ENCODE data around the gene TK2.
"Not testable (repeated sequence)": the region's sequence is repeated elsewhere in the genome, so short reads cannot be mapped to it uniquely, and the experiment has no call there.

Gene TK2

DNA sequence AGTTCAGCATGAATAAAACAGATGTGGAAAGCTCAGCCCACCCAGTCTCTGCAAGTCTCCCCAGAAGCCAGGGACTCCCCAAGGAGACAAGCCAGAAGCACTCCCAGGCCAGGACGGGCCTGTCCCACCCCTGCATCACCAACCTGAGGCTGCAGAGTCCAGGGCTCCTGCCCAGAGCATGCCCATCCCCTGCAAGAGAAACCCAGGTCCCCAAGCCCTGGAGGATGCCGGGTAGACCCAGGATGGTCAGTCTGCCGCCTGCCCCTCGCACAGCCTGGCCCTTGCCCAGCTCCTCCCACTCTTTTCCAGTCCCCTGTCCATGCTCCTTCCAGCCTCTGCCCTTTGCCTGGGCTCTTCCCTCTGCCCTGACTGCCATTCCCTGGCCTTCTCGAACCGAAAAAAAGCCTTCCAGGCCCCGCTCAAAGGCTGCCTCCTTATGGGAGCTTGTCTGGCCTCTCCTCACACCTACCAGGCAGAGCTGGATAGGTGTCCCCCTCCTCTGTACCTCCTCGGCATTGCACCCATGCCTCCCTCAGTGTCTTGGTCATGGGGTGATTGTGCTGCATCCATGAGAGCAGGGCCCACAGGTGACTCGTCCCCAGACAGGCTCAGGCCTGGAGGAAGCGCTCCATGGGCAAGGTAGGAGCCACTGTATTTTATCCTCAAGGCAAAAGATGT lies 78.1 kb downstream of the TK2 start:
- H3K36me3 ChIP-seq (ENCODE audit: insufficient read depth, low read length) = no peaks in the 10 kb centered on the region
- H3K27me3 ChIP-seq (ENCODE audit: insufficient read depth, low read length) = no peaks in the 10 kb centered on the region
- H3K9me3 ChIP-seq (ENCODE audit: low read length) = no peaks in the 10 kb centered on the region
- no peaks in the 10 kb centered on the region for H3K4me1 ChIP-seq (ENCODE audit: insufficient read depth, low read length)
- no peak overlapping the region for H2AFZ ChIP-seq (ENCODE audit: low read depth, low read length)
- H3K4me3 ChIP-seq (ENCODE audit: low read length) = no peak overlapping the region

DNA sequence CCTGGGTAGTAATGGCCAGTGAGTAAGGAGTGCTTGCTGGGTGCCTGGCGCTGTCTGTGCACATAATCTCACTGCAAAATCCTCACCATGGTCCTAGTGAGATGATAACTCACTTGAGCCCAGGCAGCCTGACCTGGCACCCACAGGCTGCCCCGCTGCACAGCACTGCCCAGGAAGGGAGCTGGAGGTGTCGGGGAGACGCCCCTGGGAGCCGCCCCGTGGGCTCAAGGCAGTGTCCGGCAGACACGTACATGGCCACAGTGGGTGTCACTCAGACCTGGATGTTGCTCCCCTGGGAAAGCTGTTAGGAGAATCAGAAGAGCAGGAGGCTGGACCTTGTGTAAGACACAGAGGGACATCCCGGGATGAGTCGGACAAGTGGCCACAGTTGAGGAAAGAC lies 78.7 kb downstream of the TK2 start:
- H3K9me3 ChIP-seq (ENCODE audit: low read length) = no peaks in the 10 kb centered on the region
- no peaks in the 10 kb centered on the region for H3K36me3 ChIP-seq (ENCODE audit: insufficient read depth, low read length)
- no peak overlapping the region for H2AFZ ChIP-seq (ENCODE audit: low read depth, low read length)
- H3K27me3 ChIP-seq (ENCODE audit: insufficient read depth, low read length) = no peaks in the 10 kb centered on the region
- H3K4me3 ChIP-seq (ENCODE audit: low read length) = no peak overlapping the region
- no peaks in the 10 kb centered on the region for H3K4me1 ChIP-seq (ENCODE audit: insufficient read depth, low read length)

DNA sequence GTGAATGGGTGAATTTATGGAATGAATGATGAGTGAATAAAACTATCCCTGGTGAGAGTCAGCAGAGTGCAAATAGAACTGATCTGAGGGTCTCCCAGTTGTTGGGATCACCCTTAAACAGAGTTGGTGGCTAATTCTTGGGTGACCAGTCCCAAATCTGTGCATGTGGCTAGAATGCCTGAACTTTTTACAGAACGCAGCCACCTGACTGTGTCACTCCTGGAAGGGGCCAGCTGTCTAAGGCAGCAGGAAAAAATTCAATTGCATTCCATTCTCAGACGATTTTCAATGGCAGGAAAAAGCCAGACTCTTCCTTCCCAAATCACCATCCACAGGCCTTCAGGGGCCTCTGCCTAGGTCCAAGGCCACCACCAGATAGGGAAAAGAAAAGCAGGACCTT lies 79.4 kb downstream of the TK2 start:
- H3K4me3 ChIP-seq (ENCODE audit: low read length) = no peak overlapping the region
- H3K4me1 ChIP-seq (ENCODE audit: insufficient read depth, low read length) = no peaks in the 10 kb centered on the region
- H3K27me3 ChIP-seq (ENCODE audit: insufficient read depth, low read length) = no peaks in the 10 kb centered on the region
- no peak overlapping the region for H2AFZ ChIP-seq (ENCODE audit: low read depth, low read length)
- no peaks in the 10 kb centered on the region for H3K36me3 ChIP-seq (ENCODE audit: insufficient read depth, low read length)
- H3K9me3 ChIP-seq (ENCODE audit: low read length) = no peaks in the 10 kb centered on the region

DNA sequence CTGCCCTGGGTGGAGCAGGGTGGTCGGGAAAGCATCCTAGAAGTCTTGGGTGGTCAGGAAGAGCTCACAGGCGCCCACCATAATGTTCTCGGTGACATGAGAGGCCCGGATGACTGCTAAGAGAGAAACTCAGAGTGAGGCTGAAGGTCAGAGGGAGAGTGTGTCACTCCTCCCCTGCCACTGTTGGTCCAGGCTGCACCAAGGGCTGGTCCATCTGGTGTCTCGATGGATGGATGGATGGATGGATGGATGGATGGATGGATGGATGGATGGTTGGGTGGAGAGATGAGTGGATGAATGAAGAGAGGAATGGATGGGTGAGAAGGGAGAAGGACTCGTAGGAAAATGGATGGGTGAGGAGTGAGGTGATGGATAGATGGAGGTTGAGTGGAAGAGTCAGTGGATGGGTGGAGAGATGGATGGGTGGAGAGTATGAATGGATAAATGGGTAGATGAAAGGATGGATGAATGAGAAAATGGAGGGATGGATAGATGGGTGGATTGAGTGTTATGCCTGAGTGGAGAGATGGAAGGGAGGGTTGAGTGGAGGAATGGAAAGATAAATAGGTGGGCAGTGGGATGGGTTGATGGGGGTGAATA lies 79.9 kb downstream of the TK2 start:
- H3K36me3 ChIP-seq (ENCODE audit: insufficient read depth, low read length) = no peaks in the 10 kb centered on the region
- H2AFZ ChIP-seq (ENCODE audit: low read depth, low read length) = no peak overlapping the region
- H3K27me3 ChIP-seq (ENCODE audit: insufficient read depth, low read length) = no peaks in the 10 kb centered on the region
- no peaks in the 10 kb centered on the region for H3K4me1 ChIP-seq (ENCODE audit: insufficient read depth, low read length)
- no peaks in the 10 kb centered on the region for H3K9me3 ChIP-seq (ENCODE audit: low read length)
- H3K4me3 ChIP-seq (ENCODE audit: low read length) = no peak overlapping the region

DNA sequence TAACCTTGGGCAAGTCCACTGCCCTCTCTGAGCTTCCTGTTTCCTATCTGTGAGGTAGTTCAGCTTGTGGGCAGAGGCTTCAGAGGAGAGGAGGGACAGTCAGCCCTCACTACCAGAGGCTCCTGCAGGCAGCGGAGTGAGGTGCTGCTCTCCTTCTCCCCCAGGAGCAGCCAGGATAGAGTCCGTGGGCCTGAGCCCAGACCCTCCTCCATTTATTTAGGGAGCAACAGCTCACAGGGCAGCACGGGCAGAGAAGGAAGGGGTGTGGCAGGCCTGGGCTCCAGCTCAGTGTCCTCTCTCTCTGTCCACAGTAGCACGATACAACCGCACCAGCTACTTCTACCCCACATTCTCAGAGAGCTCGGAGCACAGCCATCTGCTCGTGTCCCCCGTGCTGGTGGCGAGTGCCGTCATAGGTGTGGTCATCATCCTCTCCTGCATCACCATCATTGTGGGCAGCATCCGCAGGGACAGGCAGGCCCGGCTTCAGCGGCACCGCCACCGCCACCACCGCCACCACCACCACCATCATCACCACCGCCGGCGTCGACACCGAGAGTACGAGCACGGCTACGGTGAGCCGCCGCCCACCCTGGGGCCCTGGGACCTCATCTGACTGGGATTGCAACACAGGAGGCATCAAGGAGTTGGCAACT lies 80.5 kb downstream of the TK2 start:
- Histone ChIP-seq H3K9me3 (ENCODE audit: low read length) (no peaks in the 10 kb centered on the region), H3K27me3 (ENCODE audit: insufficient read depth, low read length) (no peaks in the 10 kb centered on the region), H2AFZ (ENCODE audit: low read depth, low read length) (no peak overlapping the region), H3K4me3 (ENCODE audit: low read length) (no peak overlapping the region), H3K4me1 (ENCODE audit: insufficient read depth, low read length) (no peaks in the 10 kb centered on the region), H3K36me3 (ENCODE audit: insufficient read depth, low read length) (no peaks in the 10 kb centered on the region)

DNA sequence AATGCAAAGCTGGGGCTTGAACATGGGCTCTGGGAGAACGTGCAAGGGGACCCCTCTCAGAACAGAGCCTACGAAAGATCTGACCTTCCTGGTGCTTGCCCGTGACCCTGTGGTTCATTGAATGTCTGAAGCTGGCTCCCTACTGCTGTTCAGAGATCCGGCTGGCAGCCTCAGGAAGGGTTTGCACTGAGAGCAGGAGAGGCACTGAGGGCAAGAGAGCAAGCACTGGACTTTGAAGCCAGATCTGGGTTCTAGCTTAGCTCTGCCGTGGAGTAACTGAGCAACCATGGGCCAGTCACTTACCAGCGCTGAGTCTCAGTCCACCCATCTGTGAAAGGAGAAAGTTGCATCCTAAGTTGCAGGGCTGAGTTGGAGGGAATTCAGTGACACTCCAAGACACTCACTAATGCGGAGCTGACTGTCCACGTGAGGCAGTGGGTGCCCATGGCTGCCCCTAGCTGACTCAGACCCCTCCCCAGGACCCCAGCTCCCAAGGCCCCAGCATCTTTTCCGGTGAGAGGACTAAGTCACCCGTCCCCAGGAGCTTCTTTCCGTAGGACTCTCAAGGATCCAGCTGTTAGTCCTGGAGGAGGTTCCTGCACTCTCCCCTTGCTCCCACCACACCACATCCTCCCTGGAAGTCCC lies 81.5 kb downstream of the TK2 start:
- H3K27me3 ChIP-seq (ENCODE audit: insufficient read depth, low read length) = no peaks in the 10 kb centered on the region
- H3K4me1 ChIP-seq (ENCODE audit: insufficient read depth, low read length) = no peaks in the 10 kb centered on the region
- H2AFZ ChIP-seq (ENCODE audit: low read depth, low read length) = no peak overlapping the region
- H3K4me3 ChIP-seq (ENCODE audit: low read length) = no peak overlapping the region
- H3K9me3 ChIP-seq (ENCODE audit: low read length) = no peaks in the 10 kb centered on the region
- no peaks in the 10 kb centered on the region for H3K36me3 ChIP-seq (ENCODE audit: insufficient read depth, low read length)

DNA sequence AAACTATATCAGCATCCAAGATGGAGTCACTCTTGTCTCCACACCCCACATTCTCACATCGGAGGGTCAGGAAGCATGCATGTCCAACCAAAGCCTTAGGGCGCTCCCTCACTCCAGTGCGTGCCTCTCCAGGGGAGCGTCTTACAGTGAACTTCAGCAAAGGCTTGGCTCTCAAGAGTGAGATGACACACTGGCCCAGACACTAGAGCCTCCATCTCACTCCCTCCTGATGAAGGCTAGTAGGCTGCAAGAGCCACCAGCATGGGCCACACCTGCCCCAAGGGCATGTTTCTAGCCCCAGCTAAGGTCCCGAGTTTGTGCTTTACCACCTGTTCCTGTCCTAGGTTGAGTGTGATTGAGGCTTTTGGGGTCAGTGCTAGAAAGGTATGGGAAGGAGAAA lies 82.3 kb downstream of the TK2 start:
- Histone ChIP-seq H3K27me3 (ENCODE audit: insufficient read depth, low read length) (no peaks in the 10 kb centered on the region), H3K4me3 (ENCODE audit: low read length) (no peak overlapping the region), H3K9me3 (ENCODE audit: low read length) (no peaks in the 10 kb centered on the region), H2AFZ (ENCODE audit: low read depth, low read length) (no peak overlapping the region), H3K36me3 (ENCODE audit: insufficient read depth, low read length) (no peaks in the 10 kb centered on the region), H3K4me1 (ENCODE audit: insufficient read depth, low read length) (no peaks in the 10 kb centered on the region)

DNA sequence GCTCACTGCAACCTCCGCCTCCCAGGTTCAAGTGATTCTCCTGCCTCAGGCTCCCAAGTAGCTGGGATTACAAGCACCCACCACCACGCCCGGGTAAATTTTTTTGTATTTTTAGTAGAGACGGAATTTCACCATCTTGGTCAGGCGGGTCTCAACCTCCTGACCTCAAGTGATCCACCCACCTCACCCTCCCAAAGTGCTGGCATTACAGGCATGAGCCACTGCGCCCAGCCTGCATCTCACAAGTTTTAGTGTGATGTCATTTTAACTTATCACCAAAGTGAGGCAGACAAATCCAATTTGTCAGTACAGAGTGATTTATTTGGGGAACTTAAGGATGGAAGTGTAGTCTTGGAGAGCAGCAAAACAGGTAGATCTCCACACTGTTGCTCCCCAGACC lies 83.3 kb downstream of the TK2 start:
- not testable (repeated sequence) for H3K36me3 ChIP-seq (ENCODE audit: insufficient read depth, low read length); H2AFZ ChIP-seq (ENCODE audit: low read depth, low read length); H3K4me1 ChIP-seq (ENCODE audit: insufficient read depth, low read length); H3K27me3 ChIP-seq (ENCODE audit: insufficient read depth, low read length); H3K4me3 ChIP-seq (ENCODE audit: low read length); H3K9me3 ChIP-seq (ENCODE audit: low read length)

DNA sequence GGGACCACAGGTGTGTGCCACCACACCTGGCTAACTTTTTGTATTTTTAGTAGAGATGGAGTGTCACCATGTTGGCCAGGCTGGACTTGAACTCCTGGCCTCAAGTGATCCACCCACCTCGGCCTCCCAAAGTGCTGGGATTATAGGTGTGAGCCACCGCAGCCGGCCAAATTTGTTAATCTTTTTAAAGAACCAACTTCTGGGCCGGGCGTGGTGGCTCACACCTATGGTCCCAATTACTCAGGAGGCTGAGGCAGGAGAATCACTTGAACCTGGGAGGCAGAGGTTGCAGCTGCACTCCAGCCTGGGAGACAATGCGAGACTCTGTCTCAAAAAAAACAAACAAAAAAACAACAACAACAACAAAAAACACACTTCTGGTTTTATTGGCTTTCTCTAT lies 84.0 kb downstream of the TK2 start:
- not testable (repeated sequence) for H2AFZ ChIP-seq (ENCODE audit: low read depth, low read length); H3K9me3 ChIP-seq (ENCODE audit: low read length); H3K4me1 ChIP-seq (ENCODE audit: insufficient read depth, low read length); H3K36me3 ChIP-seq (ENCODE audit: insufficient read depth, low read length); H3K27me3 ChIP-seq (ENCODE audit: insufficient read depth, low read length); H3K4me3 ChIP-seq (ENCODE audit: low read length)

DNA sequence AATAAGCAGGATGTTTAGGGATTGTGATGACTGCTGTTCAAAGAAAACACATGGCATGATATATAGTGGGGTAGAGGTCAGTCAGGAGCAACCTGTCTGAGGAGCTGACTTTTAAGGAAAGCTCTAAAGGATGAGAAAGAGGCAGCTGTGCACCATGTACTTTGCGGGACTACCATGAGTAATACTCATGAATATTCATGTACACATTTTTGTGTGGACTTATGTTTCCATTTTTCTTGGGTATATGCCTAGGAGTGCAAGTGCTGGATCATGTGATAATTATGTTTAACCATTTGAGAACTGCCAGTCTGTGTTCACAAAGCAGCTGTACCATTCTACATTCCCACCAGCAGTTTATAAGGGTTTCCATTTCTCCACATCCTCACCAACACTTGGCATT lies 87.0 kb downstream of the TK2 start:
- no peaks in the 10 kb centered on the region for H3K27me3 ChIP-seq (ENCODE audit: insufficient read depth, low read length)
- H3K36me3 ChIP-seq (ENCODE audit: insufficient read depth, low read length) = no peaks in the 10 kb centered on the region
- no peak overlapping the region for H3K4me3 ChIP-seq (ENCODE audit: low read length)
- H3K9me3 ChIP-seq (ENCODE audit: low read length) = no peaks in the 10 kb centered on the region
- H3K4me1 ChIP-seq (ENCODE audit: insufficient read depth, low read length) = no peaks in the 10 kb centered on the region
- no peak overlapping the region for H2AFZ ChIP-seq (ENCODE audit: low read depth, low read length)

DNA sequence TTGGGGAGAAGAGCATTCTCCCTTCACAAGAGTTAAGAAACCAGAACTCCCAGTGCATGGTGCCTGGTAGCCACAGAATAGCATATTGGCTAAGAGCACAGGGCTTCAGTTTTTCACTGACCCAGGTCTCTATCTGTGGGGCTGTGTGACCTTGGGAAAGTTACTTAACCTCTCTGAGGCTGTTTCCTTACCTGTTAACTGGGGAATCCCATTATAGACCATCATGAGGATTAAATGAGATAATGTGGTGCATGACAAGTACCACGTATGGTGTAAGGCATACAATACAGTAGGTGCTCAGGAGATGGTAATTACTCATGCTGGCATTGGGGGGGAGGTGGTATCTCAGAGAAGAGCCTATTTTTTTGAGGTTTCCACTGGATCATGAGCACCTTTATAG lies 89.2 kb downstream of the TK2 start:
- Histone ChIP-seq H3K4me3 (ENCODE audit: low read length) (no peak overlapping the region), H3K9me3 (ENCODE audit: low read length) (no peaks in the 10 kb centered on the region), H2AFZ (ENCODE audit: low read depth, low read length) (no peak overlapping the region), H3K27me3 (ENCODE audit: insufficient read depth, low read length) (no peaks in the 10 kb centered on the region), H3K36me3 (ENCODE audit: insufficient read depth, low read length) (no peaks in the 10 kb centered on the region), H3K4me1 (ENCODE audit: insufficient read depth, low read length) (no peaks in the 10 kb centered on the region)

DNA sequence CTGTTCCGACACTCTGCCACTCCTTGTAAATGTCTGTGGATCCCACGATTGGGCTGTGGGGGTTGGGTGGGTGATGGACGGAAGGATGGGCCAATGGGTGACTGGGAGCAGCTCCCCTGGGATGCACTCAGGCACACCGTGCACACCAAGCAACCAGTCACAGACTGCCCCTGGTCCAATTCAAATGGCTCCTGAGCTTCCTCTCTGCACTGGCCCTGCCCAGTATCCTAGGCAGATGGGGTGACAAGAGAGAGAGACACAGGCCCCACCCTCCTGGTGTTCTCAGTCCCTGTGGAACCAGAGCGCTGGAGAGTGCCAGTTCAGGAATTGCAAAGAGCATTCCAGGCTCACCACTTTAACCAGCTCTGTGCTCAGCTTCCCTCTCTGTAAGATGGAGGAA lies 90.0 kb downstream of the TK2 start:
- H3K4me1 ChIP-seq (ENCODE audit: insufficient read depth, low read length) = no peaks in the 10 kb centered on the region
- no peak overlapping the region for H3K4me3 ChIP-seq (ENCODE audit: low read length)
- no peaks in the 10 kb centered on the region for H3K36me3 ChIP-seq (ENCODE audit: insufficient read depth, low read length)
- no peak overlapping the region for H2AFZ ChIP-seq (ENCODE audit: low read depth, low read length)
- H3K27me3 ChIP-seq (ENCODE audit: insufficient read depth, low read length) = no peaks in the 10 kb centered on the region
- H3K9me3 ChIP-seq (ENCODE audit: low read length) = no peaks in the 10 kb centered on the region

DNA sequence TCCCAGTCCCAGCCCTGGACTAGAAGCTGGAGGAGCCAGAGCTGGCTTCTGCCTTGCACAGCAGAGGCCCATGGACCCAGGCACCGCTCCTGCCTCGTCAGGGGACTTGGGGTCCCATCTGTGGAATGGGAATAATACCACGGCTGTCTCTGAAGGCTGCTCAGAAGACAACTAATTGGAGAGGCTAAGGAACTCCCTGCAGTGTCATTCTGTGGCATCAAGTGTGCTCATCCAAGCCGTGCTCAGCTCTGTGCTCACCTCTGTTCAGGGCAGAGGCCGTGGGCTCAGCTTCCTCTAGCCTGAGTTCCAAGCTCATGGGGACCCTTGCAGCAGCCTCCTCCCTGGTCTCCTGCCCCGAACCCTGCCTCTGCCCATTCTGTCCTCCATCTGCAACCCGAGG lies 91.1 kb downstream of the TK2 start:
- Histone ChIP-seq H3K36me3 (ENCODE audit: insufficient read depth, low read length) (no peaks in the 10 kb centered on the region), H3K4me3 (ENCODE audit: low read length) (no peak overlapping the region), H3K27me3 (ENCODE audit: insufficient read depth, low read length) (no peaks in the 10 kb centered on the region), H3K9me3 (ENCODE audit: low read length) (no peaks in the 10 kb centered on the region), H2AFZ (ENCODE audit: low read depth, low read length) (no peak overlapping the region), H3K4me1 (ENCODE audit: insufficient read depth, low read length) (no peaks in the 10 kb centered on the region)
